GM12873 (cell line): ENCODE results near the gene GRIFIN.

Experiments
- TF ChIP-seq, protein P1 (sequence below): IDR thresholded peaks from 2 replicates; pipeline ENCODE4 v1.5.1; 2012; ENCODE audit warnings: low read depth, mild to moderate bottlenecking, moderate library complexity, low read length, control low read depth; ENCODE audit not compliant: insufficient read depth; ENCODE audit errors: missing control alignments

GRIFIN gene

DNA sequence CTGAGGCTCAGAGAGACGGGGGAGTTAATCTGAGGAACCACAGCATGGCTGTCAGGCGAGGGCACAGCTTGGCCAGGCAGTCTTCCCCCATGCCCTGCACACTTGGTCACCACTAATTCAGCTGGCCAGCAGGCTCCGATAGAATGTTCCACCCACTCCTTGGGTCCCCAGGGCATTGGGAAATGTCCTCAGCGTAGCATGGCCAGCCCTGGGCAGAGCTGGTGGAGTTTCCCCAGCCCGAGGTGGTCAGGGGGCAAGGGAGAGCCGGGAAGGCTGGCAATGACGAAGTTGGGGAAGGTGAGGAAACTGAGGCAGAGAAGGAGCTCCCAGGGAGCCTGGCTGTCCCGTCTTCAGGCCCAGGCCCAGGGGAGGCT, 12.1 kb upstream of the GRIFIN start:
- TF ChIP-seq, protein P1, sequence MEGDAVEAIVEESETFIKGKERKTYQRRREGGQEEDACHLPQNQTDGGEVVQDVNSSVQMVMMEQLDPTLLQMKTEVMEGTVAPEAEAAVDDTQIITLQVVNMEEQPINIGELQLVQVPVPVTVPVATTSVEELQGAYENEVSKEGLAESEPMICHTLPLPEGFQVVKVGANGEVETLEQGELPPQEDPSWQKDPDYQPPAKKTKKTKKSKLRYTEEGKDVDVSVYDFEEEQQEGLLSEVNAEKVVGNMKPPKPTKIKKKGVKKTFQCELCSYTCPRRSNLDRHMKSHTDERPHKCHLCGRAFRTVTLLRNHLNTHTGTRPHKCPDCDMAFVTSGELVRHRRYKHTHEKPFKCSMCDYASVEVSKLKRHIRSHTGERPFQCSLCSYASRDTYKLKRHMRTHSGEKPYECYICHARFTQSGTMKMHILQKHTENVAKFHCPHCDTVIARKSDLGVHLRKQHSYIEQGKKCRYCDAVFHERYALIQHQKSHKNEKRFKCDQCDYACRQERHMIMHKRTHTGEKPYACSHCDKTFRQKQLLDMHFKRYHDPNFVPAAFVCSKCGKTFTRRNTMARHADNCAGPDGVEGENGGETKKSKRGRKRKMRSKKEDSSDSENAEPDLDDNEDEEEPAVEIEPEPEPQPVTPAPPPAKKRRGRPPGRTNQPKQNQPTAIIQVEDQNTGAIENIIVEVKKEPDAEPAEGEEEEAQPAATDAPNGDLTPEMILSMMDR, result no peak

GRCh38 chr7:2487586-2488271, 11.5 kb upstream of the GRIFIN start:
- TF ChIP-seq, protein P1, result no peak

- TF ChIP-seq, protein P1, result no peak
These were observed 8.7 kb upstream of the GRIFIN start for GRCh38 chr7:2484868-2485267.

DNA sequence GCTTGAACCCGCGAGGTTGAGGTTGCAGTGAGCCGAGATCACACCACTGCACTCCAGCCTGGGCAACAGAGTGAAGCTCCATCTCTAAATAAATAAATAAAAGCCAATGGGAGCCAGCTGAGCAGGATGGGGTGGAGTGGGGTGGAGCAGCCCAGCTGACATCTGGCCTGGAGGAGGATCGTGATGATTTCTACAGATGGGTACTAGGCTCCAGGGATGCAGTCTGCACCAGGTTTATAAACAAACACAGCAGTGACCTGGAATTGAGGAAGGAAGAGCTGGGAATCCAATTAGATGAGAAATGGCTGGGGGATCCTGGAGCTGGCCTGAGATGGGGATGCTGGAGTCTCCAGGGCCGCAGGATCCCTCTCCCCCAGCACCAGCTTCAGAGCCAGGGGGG, 7.3 kb upstream of the GRIFIN start:
- TF ChIP-seq, protein P1, result no peak

DNA sequence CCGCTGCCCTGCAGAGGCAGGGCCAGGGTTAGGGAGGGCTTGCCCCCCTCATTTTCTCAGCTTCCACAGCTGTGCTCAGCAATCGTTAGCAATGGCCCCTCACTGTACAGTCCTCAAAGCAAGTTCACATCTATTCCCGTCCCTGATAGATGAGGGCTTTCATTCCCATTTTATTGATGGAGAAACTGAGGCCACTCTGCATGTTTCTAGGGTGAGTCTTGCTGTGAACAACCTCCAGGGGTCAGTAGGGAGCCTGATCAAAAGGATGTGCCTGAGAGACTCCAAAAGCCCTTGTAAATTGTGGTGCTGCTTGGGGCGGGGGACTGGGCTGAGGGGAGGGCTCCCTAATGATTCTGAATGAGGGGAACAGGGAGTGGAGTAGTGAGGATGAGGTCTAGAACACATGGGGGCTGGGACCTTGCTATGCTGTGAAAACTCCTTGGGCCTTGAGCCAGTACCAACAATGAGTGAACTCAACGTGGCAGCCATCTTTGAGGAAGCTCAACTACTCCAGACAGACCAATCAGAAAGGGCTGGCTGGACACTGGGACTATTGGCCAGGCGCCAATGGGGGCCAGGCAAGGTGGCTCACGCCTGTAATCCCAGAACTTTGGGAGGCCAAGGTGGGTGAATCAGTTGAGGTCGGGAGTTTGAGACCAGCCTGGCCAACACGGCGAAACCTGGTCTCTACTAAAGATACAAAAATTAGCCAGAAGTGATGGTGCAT, 6.7 kb upstream of the GRIFIN start:
- TF ChIP-seq, protein P1, result peak; percentile 49

- TF ChIP-seq, protein P1, result no peak
These were observed 5.0 kb upstream of the GRIFIN start for GRCh38 chr7:2481195-2481594.

GRCh38 chr7:2480070-2480408, 3.8 kb upstream of the GRIFIN start:
- TF ChIP-seq, protein P1, result no peak
